Measurements from ENCODE around the gene SGK1.
"Not testable (repeated sequence)": the region's sequence is repeated elsewhere in the genome, so short reads cannot be mapped to it uniquely, and the experiment has no call there.

Gene SGK1

DNA sequence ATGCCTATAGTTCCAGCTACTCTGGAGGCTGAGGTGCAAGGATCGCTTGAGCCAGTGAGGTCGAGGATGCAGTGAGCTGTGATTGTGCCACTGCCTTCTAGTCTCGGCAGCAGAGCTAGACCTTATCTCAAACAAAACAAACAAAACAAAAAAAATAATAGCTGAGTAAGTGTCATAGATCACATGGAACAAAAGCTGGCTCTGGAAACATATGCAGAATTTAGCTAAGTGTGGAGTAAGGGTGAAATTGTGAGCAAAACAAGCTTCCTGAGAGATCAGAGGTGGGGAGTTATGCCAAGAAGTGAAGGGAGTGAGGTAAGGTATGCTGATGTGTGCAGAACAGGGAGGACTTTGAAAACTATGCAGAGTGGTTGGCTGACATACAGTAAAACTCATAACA, 18.7 kb downstream of the SGK1 start:
- no peak for FAIRE-seq

DNA sequence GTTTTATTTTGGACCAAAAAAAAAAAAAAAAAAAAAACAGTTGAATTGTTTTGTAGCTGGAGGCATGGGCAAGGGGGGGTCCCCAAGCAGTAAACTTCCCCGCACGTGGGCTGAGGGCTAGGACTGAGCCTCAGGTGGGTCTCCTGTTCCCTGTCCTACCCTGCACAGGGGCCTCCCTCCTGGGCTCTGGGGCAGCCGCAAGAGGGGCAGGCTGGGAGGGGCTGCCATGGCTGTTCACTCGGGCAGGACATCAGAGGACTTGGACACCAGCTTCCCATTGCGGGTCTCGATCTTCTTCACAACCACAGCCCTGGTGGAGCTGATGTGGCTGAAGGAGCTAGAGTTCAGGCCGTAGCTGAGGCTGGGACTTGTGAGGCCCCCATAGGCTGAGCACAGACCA, 21.1 kb downstream of the SGK1 start:
- FAIRE-seq, result no peak

DNA sequence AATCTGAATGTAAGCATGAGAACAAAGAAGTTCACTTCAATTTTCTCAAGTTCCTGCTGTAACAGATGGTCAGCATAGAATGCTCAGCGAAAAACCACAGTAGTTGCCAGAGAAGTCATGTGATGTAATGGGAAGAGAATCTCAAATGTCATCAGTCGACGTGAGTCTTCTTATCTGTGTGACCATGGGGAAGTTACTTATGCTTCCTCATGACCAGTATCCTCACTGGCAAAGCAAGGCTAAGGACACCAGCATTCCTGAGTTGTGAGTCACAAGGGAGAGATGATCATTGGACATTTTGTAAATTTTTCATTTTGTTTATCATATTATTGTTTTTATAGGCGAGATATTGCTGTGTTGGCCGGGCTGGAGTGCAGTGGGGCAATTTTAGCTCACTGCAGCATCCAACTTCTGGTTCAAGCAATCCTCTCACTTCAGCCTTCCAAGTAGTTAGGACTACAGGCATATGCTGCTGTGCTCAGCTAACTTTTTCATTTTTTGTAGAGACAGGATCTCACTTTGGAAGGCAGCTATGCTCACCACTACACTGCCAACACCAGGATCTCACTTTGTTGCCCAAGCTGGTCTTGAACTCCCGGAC, 21.9 kb downstream of the SGK1 start:
- FAIRE-seq, result no peak

DNA sequence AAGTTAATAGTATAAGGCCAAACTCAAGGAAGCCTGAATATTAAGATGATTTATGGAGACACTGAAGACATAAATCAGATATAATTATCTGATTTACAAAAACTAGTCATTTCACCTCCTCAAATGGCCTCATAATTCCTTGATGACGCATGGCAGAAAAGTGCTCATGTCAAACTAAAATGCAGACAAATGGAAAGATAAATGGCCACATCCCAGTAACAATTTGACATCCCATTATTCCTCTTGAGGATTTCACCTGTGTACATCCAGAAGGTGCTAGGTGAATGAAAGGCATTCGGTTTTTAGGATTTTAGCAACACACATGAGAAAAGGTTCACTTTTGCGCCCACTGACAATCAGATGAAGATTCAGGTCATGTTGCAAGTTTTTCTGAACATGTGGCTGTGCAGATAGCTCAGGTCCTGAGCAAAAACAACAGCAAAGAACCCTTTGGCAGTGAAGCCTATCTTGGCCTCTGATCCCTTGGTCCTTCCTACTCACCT, 24.2 kb downstream of the SGK1 start:
- FAIRE-seq, result no peak

DNA sequence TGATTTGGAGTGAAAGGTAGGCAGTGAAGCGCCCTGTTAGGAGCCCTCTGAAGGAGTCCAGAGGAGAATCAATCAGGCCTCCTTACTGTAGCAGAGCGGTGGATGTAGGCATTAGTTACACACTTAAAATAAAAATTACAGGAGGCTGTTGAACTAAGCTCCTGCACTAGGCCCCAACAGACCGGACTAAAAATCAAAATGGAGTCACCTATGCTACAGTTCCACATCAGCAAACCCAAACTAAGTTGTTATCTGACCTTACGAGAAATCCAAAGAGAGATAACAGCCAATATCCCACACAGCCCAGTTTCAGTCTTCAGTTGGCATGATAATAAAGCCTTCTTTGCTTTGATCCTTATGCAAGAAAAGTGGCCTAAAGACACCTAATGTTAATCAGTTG, 26.8 kb downstream of the SGK1 start:
- FAIRE-seq, result no peak

DNA sequence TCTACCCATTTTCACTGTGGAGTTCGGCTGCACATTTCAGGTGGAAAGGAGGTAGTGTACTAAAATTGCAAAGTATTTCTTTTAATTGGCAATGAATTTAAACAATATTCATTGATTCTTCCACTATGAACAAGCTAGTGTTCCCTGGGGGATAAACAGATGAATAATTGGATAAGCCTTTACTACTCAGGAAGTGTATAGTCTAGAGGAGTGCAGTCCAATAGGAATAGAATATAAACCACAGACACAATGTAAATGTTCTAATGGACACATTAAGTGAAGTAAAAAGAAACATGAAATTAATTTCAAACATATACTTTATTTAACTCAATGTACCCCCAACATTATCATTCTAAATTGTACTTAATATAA, 28.7 kb downstream of the SGK1 start:
- no peak for FAIRE-seq

DNA sequence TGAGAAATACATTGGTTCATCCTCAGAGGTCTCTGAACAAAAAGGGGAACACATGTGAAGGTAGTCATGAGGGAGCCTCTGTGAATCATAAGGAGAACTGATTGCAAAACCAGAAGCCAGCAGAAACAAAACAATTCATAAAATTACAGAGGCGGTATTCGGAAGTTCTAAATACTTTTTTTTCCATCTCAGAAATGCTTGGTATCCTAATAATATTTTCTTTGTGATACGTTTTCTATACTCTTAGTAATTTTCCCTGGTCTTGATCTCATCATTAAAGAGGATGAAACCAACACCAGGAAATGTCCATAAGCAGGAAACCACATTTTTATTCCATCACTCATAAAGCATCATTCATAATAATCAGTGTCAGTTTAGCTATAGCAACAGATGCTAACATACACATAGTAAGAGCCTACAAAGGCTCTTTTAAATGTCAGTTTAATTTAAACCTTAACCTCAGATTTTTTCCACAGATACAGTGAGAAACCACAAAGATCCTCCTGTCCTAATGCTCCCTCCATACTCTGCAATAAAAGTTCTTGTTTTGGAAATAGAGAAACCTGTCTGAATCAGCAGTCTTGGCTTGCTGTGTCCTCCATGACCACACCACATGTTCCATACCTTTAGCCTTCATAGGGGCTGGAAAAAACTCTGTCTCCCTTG, 29.2 kb downstream of the SGK1 start:
- no peak for FAIRE-seq

DNA sequence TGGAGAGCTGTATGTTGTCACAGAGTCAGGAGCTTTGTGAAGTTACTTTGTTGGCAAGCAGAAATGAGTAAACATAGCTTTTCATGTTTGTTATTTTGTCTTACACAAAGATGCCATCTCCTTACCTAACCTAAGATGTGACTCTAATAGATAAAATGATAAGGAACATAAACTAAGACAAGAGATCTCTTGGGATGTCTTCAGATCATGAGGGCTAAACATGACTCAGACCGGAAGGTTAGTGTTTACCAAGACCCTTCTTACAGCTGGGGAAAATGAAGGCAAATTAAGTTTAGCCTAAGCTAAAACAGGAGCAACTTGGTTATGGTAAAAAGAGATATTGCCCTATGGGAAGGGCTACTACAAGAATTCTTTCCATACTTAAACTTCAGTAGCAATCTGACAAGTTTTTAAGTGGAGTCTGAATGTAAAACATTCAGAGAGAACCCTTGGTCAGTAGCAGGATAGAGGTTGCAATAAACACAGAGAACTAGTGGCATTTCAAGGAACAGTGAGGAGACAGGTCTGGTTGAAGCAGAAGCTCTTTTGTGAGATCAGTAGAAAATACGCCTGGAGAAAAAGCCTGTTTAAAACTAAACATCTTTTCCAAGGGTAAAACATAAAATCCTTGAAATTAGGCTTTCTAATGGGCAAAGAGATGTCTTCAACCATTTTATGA, 29.9 kb downstream of the SGK1 start:
- FAIRE-seq, result no peak

DNA sequence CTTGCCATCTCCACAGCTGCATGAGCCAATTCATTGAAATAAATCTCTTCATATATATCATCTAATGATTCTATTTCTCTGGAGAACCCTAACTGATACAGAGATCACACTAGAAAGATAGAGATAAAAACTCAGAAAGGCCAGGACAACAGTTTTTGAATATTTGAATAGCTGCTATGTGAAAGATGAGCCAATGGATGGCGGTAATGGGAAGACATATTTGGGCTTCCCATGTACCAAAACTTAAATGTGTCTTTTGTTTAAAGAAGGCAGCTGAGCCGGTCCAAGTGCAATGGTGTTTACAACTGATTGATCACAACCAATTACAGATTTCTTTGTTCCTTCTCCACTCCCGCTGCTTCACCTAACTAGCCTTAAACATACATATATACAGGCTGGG, 35.1 kb downstream of the SGK1 start:
- FAIRE-seq, result no peak

DNA sequence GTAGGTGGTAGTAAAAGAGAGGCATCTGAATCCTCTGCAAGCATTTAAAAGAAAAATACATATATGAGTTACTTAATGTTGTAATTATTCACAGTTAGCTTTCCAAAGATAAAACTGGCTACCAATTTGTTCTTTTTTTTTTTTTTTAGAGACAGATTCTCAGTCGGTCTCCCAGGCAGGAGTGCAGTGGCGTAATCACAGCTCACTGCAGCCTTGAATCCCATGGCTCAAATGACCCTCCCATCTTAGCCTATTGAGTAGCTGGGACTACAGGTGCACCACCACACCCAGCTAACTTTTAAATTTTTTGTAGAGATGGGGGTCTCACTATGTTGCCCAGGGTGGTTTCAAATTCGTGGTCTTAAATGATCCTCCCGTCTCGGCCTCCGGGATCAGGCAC, 36.5 kb downstream of the SGK1 start:
- FAIRE-seq, result no peak

DNA sequence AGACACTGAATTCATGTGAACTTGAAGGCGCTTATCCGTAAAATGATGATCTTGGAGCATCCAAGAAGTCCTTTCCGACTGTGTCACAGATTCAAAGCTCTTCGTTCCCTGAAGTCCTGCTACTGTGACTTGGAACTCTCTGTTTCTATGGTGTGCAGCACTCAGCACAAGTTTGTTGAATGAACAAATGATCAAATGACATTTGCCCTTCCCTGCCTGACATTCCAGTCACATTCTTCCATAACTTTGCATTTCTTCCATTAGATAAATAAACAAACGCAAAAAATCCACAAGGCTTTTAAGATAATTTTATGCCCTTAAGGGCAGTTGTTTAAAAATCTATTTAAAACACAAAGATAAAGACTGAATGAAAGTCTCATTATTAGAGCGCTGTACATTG, 39.9 kb downstream of the SGK1 start:
- FAIRE-seq, result no peak

DNA sequence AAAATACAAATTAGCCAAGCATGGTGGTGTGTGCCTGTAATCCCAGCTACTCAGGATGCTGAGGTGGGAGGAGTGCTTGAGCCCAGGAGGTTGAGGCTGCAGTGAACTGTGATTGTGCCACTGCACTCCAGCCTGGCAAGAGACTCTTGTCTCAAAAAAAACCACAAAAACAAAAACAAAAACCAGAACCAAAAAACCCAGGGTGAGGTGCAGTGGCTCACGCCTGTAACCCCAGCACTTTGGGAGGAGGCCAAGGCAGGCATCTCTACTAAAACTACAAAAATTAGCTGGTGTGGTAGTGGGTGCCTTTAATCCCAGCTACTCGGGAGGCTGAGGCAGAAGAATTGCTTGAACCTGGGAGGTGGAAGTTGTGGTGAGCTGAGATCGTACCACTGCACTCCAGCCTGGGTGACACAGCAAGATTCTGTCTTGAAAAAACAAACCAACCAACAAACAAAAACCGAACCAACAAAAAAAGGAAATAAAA, 41.0 kb downstream of the SGK1 start:
- not testable (repeated sequence) for FAIRE-seq

DNA sequence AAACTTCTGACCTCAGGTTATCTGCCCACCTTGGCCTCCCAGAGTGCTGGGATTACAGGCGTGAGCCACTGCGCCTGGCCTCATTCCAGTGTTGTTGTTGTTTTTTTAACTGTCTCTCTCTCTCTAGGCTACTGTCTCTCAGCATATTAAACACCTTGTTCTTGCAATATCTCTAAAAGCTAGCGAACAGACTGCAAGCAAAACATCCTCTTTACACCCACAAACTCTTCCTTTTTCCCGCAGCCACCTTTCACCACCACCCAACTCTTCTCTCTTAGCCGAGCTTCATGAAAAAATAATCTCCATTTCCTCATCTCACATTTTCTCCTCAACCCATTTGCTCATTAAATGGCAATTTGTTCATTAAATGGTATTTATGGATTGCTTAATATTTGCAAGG, 45.5 kb downstream of the SGK1 start:
- FAIRE-seq, result no peak

DNA sequence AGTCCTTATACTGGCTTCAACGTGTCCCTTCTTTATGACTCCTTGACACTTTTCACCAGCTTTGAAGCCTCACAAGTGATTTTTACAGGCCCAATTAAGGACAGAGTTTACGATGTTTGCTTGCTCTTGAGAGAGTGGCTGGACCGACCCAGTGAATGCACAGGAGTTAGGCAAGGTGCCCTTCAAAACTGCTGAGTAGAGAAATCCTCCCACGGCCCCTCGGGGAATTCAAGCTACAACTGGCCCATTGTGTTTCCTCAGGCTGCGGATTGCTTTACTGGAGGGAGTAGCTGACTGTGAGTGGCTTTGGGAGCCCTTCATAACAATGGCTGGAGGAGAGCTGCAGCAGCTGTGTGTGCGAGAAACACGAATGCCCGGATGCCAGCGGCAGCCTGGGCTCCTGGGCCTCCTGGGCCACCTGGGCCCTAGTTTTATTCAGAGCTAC, 50.0 kb downstream of the SGK1 start:
- no peak for FAIRE-seq

DNA sequence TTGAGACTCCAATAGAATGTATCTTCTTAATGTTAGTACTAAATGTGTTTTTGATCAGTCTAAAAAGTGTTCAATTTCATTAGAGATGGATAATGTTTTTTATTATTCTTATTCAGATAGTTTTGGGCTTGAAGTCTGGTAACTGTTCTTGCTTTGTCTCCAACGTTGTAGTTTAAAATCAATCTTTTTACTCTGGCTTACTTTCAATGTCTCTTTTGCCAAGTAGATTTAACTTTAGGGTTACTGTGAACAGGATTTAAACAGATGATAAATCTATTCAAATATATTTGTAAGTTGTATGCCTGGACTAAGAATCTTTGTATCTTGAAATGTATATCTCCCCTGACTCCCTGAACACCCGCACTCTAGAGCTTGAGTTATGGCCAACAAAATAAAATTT, 51.1 kb downstream of the SGK1 start:
- no peak for FAIRE-seq

DNA sequence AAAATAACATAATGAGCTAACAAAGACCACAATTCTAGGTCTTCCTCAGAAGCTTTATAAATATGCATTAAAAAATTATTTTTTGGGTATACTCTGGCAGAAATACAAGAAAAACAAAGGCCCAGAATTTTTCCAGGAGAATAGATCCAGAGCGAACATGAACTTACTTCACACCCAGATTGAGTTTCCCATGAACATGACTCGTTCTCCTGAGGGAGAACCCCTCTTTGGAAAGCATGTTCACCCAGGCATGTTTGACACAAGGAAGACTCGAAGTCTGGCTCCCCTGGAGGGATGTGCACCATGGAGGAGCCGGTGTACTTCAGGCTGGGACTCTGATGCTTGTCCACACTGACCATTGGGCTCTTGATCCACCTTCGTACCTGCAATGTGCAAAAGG, 56.1 kb downstream of the SGK1 start:
- FAIRE-seq, result no peak

DNA sequence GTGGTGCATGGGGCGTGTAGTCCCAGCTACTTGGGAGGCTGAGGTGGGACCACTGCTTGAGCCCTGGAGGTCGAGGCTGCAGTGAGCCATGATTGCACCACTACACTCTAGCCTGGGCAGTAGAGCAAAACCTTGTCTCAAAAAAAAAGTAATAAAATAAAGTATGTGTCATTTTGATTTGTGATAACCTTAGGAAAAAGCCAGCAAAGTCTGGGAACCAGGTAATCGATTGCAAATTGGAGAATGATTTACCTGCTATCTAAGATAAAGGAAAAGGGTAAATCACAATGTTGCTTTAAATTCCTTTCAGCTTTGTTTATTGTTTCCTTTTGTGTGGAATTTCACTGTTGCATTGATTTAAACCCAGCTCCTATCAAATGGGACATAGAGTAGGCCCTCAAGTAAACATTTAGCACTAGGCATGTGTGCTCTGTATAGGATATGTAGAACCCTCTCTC, 59.0 kb downstream of the SGK1 start:
- no peak for FAIRE-seq

DNA sequence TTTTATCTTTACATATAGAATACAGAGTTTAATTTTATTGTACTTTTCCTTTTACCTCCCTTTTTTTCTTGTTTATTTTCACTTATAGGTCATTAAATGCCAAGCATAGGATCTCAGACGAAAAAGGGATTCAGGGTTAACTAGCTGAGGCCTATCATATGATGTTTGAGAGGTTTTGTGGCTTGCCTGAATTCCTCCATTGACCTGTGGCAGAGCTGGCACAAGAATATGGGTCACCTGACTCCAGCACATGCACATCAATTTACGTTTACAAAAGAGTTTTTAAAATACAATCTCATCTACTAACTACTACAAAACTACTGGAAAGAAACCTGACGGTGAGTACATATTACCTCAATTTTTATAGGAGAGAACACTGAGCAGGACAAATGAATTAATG, 60.4 kb downstream of the SGK1 start:
- no peak for FAIRE-seq

DNA sequence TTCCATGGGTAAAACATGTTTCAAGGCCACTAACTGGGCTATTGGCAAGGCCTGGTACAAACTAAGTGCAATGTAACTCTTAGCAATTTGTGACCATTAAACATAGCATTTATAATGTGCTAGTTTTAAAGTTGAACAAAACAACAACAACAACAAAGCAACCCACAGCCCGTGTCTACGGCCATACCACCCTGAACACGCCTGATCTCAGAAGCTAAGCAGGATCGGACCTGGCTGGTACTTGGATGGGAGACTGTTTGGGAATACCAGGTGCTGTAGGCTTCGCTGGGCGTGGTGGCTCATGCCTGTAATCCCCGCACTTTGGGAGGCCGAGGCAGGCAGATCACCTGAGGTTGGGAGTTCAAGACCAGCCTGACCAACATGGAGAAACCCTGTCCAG, 61.0 kb downstream of the SGK1 start:
- no peak for FAIRE-seq

DNA sequence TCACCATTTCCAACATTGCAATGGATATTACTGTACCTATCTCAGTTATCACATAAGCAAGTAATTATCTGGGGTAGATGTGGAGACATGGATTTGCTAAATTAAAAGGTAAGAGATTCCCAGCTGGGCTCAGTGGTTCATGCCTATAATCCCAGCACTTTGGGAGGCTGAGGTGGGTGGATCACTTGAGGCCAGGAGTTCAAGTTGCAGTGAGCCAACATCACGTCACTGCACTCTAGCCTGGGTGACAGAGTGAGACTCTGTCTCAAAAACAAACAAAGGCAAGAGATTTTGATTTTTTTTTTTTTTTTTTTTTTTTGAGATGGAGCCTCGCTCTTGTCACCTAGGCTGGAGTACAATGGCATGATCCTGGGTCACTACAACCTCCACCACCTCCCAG, 62.6 kb downstream of the SGK1 start:
- FAIRE-seq, result not testable (repeated sequence)

DNA sequence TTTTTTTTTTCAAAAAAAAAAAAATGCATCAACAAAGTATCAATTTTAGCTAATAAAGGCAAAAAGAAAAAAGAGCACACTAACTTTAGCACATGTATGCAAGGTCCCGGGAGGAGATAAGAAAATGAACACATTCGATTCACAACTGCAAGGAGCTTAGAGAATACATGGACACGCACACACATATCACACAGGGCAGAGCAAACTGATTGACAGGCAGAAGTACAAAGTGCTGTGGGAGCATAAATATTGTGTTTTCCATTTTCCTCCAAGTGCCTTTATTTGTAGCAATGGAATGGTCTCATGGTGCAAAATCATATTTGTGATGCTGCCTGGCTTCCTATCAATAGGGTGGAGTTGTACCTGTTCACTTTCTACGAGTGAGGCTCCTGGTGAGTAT, 63.8 kb downstream of the SGK1 start:
- FAIRE-seq, result no peak

DNA sequence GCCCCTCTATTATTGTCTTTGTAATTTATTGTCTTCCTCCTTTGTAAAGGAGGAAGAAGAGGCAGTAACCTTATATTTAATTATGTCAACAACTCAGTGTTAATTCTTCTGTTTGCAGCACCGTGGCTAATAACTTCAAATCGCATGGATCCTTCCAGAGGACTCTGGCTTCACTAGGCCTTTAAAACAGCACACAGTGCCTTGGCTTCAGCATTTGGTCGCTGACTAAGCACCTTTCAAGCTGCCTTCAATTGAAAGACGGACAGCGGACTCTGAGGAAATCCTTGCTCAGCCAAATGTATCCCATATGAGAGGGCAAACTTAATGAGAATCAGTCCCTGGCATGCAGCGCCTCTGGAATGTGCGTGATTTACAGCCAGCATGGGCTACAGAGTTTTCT, 64.2 kb downstream of the SGK1 start:
- no peak for FAIRE-seq

DNA sequence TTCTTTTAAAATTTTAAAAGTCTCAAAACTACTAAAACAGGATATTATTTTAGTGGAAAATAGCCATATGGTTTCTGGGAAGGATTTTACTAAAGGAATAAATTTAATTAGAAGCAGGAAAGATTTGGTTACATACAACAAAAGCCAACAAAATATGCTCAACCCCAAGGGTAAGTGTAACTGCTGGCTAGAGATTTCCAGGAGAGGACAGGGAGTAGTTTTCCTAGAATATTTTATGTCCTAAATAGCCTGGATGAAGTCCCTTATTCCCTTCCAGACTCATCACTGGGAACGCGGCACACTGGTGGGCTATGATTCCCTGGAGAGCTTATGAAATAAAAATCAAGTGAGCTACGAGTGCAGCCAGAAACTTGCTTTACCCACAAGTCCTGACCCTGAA, 66.6 kb downstream of the SGK1 start:
- no peak for FAIRE-seq

DNA sequence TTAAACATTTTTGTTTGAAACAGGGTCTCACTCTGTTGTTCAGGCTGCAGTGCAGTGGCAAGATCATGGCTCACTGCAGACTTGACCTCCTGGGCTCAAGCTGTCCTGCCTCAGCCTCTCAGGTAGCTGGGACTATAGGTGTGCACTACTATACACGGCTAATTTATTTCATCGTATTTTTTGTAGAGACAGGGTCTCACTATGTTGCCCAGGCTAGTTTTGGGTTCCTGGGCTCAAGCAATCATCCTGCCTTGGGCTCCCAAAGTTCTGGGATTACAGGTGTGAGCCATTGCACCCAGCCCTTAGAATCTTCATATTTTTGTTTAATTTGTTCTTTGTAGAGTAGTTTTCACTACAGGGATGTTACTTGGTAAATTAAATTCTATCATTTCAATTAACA, 67.1 kb downstream of the SGK1 start:
- FAIRE-seq, result no peak
